ENCODE results near the gene NELL2.

The NELL2 gene

DNA sequence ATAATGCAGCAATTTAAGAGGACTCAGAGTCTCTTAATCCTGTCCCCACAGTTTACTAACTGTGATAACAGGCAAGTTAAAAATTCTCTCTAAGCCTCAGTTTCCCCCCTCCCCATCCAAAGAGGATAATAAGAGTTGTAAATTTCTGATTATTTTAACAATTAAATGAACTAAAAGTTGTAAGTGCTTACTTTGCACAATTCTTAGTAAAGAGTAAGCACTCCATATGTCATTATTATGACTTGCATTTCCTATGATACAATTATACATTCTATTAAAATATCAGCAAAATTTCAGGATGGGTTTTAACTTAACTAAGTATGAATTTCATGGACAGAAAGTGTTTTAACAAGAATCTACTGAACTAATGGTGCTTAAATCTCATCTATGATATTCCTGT, 80.1 kb downstream of the NELL2 start:
- no peak for DNase-seq (ENCODE audit: low read depth in 1 of 2, low spot score in 1 of 2)
- no peak for TF ChIP-seq JUND (IDR thresholded peaks at IDR 0.05; ENCODE audit: low read depth)
- in situ Hi-C loops (cut with HindIII; ENCODE audit: low pct_unique_long_range_greater_than_20kb, low sequenced_read_pairs) = no loop called here

GRCh38 chr12:44788731-44789130, 87.4 kb downstream of the NELL2 start:
- in situ Hi-C loops (cut with HindIII; ENCODE audit: low pct_unique_long_range_greater_than_20kb, low sequenced_read_pairs) = no loop called here
- no peak for TF ChIP-seq JUND (IDR thresholded peaks at IDR 0.05; ENCODE audit: low read depth)
- no peak for DNase-seq (ENCODE audit: low read depth in 1 of 2, low spot score in 1 of 2)

DNA sequence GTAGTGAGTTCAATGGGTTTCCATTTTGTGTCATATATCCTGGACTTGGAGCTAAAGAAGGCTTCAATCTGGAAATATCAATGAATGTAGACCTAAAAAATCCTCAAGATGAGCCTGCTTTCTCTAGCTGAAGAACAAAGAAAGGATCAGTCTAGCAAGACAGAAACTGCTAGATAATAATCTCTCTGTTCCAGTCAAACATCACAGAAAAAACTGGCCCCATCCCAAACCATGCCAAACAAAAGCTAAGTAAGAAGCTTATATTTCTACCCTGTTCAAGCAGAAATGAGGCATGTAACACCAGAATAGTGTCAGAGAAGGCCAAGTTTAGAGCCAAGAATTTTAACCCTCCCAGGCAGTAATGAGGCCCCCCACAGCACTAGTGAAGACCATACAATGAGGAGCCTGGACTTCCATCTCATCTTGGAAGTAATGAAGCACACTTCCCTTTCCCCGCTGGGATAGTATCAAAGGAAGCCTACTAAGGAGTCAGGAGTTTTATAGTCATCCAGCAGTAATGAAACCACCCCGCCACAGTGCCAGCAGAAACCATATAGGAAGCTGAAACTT, 95.8 kb downstream of the NELL2 start:
- in situ Hi-C loops (cut with HindIII; ENCODE audit: low pct_unique_long_range_greater_than_20kb, low sequenced_read_pairs) = no loop called here
- DNase-seq (ENCODE audit: low read depth in 1 of 2, low spot score in 1 of 2) = no peak

DNA sequence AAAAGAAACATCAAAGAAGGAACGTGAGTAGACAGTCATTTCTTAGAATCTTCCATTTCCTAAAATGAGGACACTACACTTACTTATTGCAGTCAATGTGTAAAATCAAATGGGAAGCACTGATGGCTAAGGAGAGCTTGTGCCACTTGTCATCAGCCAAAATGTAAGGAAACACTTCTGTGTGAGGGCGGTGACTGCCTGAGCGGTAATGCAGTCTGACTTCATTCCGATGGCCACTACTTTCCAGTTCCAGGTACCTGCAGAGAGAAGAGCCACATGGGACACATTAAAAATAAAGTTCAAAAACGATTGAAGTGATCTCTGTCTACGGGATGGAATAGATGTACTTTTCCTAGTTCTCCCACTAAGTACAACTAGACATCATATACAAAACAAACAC, 96.3 kb downstream of the NELL2 start:
- in situ Hi-C loops (cut with HindIII; ENCODE audit: low pct_unique_long_range_greater_than_20kb, low sequenced_read_pairs) = no loop called here
- TF ChIP-seq JUND (IDR thresholded peaks at IDR 0.05; ENCODE audit: low read depth) = no peak
- peak in 1 of 2 experiments; percentile 20 for DNase-seq (ENCODE audit: low read depth in 1 of 2, low spot score in 1 of 2)

More for the DNA sequence above, 95.8 kb downstream of the NELL2 start:
- TF ChIP-seq JUND (IDR thresholded peaks at IDR 0.05; ENCODE audit: low read depth) = no peak

DNA sequence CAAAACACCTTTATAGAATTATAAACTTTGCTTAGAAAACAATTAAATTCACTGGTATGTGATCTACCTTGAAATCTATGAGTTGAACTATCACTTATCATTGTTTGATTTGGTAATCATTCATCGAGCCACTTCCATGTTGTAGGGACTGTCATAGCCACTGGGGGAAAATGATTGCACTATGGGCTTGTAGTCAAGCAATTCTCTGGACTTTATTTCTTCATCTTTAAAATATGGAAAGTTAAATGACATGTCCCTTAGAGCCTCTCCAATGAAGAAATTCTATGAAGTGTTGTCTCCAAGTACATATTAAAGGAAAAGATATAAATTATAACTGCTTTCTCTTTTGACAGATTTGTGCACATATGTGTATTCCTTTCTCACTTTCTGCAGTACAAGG, 97.3 kb downstream of the NELL2 start:
- in situ Hi-C loops (cut with HindIII; ENCODE audit: low pct_unique_long_range_greater_than_20kb, low sequenced_read_pairs) = no loop called here
- no peak for DNase-seq (ENCODE audit: low read depth in 1 of 2, low spot score in 1 of 2)
- TF ChIP-seq JUND (IDR thresholded peaks at IDR 0.05; ENCODE audit: low read depth) = no peak

GRCh38 chr12:44777044-44777443, 99.1 kb downstream of the NELL2 start:
- TF ChIP-seq JUND (IDR thresholded peaks at IDR 0.05; ENCODE audit: low read depth) = no peak
- DNase-seq (ENCODE audit: low read depth in 1 of 2, low spot score in 1 of 2) = no peak
- in situ Hi-C loops (cut with HindIII; ENCODE audit: low pct_unique_long_range_greater_than_20kb, low sequenced_read_pairs) = no loop called here

DNA sequence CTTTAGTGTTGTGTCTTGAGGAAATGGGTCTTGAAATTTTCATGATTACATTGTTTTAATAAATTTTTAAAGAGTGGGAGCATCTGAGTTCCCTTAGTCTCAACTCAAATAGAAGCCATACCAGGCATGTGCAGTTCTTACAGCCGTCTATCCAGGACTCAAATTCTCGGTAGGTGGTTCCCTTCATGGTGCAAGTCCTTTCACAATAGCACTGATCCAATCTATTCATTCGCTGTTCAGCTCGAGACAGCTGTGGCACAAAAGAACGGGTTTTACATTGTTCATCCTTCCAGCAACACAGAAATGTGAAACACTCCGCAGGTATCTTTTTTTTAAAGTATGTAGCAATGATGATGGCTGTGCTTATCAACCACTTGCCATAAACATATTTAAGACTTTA, 100.2 kb downstream of the NELL2 start:
- DNase-seq (ENCODE audit: low read depth in 1 of 2, low spot score in 1 of 2) = no peak
- TF ChIP-seq JUND (IDR thresholded peaks at IDR 0.05; ENCODE audit: low read depth) = no peak
- in situ Hi-C loops (cut with HindIII; ENCODE audit: low pct_unique_long_range_greater_than_20kb, low sequenced_read_pairs) = no loop called here

- peak in 1 of 2 experiments; percentile 38 for DNase-seq (ENCODE audit: low read depth in 1 of 2, low spot score in 1 of 2)
- TF ChIP-seq JUND (IDR thresholded peaks at IDR 0.05; ENCODE audit: low read depth) = no peak
- in situ Hi-C loops (cut with HindIII; ENCODE audit: low pct_unique_long_range_greater_than_20kb, low sequenced_read_pairs) = no loop called here
Measured at GRCh38 chr12:44774815-44775411, 101.2 kb downstream of the NELL2 start.

DNA sequence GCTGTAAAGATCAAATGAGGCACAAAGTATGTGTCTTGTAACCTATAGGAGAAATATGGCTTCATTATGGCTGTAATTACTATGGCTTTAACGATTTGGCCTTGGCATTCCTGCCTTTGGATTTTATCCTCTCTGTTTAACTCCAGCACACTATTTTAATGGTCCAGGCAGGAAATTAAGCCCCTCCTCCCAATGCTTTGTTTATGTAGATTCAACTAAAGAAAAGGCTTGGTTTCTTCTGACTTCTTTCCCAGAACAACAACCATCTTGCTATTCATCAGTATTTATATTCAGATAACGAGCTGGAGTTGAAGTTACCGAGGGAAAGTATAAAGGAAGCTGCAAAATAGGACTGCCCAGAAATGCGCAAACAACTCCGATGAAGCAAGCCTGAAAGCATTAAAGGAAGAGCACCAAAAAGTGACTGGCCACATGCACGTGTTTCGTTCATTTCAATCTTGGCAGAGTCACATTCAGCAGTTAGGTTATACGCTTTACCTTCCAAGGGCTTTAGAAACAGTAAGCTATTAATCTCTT, 104.6 kb downstream of the NELL2 start:
- in situ Hi-C loops (cut with HindIII; ENCODE audit: low pct_unique_long_range_greater_than_20kb, low sequenced_read_pairs) = no loop called here
- no peak for TF ChIP-seq JUND (IDR thresholded peaks at IDR 0.05; ENCODE audit: low read depth)
- no peak for DNase-seq (ENCODE audit: low read depth in 1 of 2, low spot score in 1 of 2)

- TF ChIP-seq JUND (IDR thresholded peaks at IDR 0.05; ENCODE audit: low read depth) = no peak
- no peak for DNase-seq (ENCODE audit: low read depth in 1 of 2, low spot score in 1 of 2)
- in situ Hi-C loops (cut with HindIII; ENCODE audit: low pct_unique_long_range_greater_than_20kb, low sequenced_read_pairs) = no loop called here
Measured at GRCh38 chr12:44765796-44766195, 110.3 kb downstream of the NELL2 start.

DNA sequence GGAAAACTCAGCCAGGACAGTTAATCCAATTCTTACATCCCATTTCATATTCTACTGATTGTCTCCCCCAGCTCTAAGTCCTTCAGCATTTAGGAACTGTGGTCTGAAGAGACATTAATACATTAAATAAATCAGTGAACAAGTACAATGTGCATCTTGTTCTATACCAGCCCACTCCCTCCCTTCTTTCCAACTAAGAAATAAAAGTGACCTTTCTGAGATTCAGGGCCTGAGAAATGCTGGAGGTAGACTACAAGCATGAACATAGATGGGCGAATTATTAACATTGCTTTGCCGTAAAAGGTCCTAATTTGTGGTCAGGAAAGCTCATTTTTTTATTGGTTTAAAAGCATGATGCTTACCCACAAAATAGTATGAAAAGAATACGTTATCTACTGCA, 113.1 kb downstream of the NELL2 start:
- no peak for DNase-seq (ENCODE audit: low read depth in 1 of 2, low spot score in 1 of 2)
- TF ChIP-seq JUND (IDR thresholded peaks at IDR 0.05; ENCODE audit: low read depth) = no peak
- in situ Hi-C loops (cut with HindIII; ENCODE audit: low pct_unique_long_range_greater_than_20kb, low sequenced_read_pairs) = no loop called here

DNA sequence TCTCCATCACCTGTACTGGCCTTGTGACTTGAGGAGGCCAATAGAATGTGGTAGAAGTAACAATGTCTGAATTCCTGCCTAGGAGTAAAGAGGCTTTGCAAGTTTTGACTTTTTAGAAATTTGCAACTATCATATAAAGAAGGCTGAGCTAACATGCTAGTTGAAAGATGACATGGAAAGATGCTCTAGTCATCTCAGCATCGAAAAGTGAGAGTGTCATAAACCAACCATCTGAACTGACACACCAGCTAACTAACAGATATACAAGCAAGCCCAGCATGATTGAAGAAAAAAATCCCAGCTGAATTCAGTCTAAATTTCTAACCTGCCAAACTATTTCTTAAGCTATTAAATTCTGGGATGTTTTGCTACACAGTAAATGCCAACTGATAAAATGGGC, 116.8 kb downstream of the NELL2 start:
- in situ Hi-C loops (cut with HindIII; ENCODE audit: low pct_unique_long_range_greater_than_20kb, low sequenced_read_pairs) = no loop called here
- DNase-seq (ENCODE audit: low read depth in 1 of 2, low spot score in 1 of 2) = no peak
- TF ChIP-seq JUND (IDR thresholded peaks at IDR 0.05; ENCODE audit: low read depth) = no peak

DNA sequence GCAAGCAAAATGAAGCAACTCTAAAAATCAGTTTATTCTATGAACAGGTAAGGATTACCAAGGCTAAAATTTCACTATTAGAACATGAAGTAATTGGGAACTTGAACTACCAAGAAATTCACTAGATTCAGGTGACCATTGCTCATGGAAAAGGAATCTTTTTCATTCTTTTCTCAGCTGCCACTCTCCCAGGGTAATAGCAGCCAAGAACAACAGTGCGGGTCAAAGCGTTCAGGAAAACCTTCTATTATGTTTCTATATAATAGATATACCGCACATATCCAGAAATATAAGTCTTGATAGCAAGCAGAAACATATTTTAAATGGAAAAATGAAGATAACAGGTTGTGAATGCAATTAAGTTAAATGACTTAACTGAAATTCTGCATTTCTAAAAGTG, 125.6 kb downstream of the NELL2 start:
- in situ Hi-C loops (cut with HindIII; ENCODE audit: low pct_unique_long_range_greater_than_20kb, low sequenced_read_pairs) = no loop called here
- TF ChIP-seq JUND (IDR thresholded peaks at IDR 0.05; ENCODE audit: low read depth) = no peak
- DNase-seq (ENCODE audit: low read depth in 1 of 2, low spot score in 1 of 2) = no peak

- DNase-seq (ENCODE audit: low read depth in 1 of 2, low spot score in 1 of 2) = no peak
- in situ Hi-C loops (cut with HindIII; ENCODE audit: low pct_unique_long_range_greater_than_20kb, low sequenced_read_pairs) = no loop called here
- no peak for TF ChIP-seq JUND (IDR thresholded peaks at IDR 0.05; ENCODE audit: low read depth)
Measured at GRCh38 chr12:44749566-44749965, 126.5 kb downstream of the NELL2 start.

Measured in T47D (cell line).